Endodermal cell (in vitro differentiated cells): Measurements from ENCODE around the gene DAPK2. TPM values are rescaled to one million over a fixed set of nuclear protein-coding genes. Genes with fewer than 3 reads are reported as not detected.

Experiments used
- DNase-seq: peaks from one replicate; pipeline ENCODE4 v3.0.0-alpha.2; 2017
- H3K27ac ChIP-seq: 2 replicates; pipeline ENCODE4 v1.5.1; 2013; ENCODE audit warnings: mild to moderate bottlenecking, low read depth, low read length, moderate library complexity
- H3K27me3 ChIP-seq: 2 replicates; pipeline ENCODE4 v1.6.1; 2013; ENCODE audit warnings: mild to moderate bottlenecking, low read length, moderate library complexity; ENCODE audit not compliant: insufficient read depth, control insufficient read depth, poor library complexity, severe bottlenecking
- H3K36me3 ChIP-seq: 2 replicates; pipeline ENCODE4 v1.7.0; 2013; ENCODE audit warnings: mild to moderate bottlenecking, low read length, moderate library complexity; ENCODE audit not compliant: control insufficient read depth, insufficient read depth
- H3K4me1 ChIP-seq: one replicate; pipeline ENCODE4 v1.7.0; 2013; ENCODE audit warnings: low read length; ENCODE audit not compliant: control insufficient read depth, insufficient read depth
- H3K4me3 ChIP-seq: 2 replicates; pipeline ENCODE4 v1.5.1; 2013; ENCODE audit warnings: mild to moderate bottlenecking, low read length, moderate library complexity
- H3K9ac ChIP-seq: 2 replicates; pipeline ENCODE4 v1.6.1; 2013; ENCODE audit warnings: mild to moderate bottlenecking, low read length, moderate library complexity; ENCODE audit not compliant: poor library complexity, severe bottlenecking; ENCODE audit errors: extremely low read depth
- H3K9me3 ChIP-seq: 2 replicates; pipeline ENCODE4 v1.6.1; 2013; ENCODE audit warnings: mild to moderate bottlenecking, low read length, moderate library complexity; ENCODE audit not compliant: control insufficient read depth
- H3K27ac Mint-ChIP-seq: 2 replicates; pipeline ENCODE4 v1.8.0; 2020; ENCODE audit warnings: mixed read lengths
- H3K27me3 Mint-ChIP-seq: 2 replicates; pipeline ENCODE4 v1.8.0; 2021; ENCODE audit warnings: mild to moderate bottlenecking, mixed read lengths; ENCODE audit not compliant: insufficient read depth
- H3K36me3 Mint-ChIP-seq: 2 replicates; pipeline ENCODE4 v1.8.0; 2020; ENCODE audit warnings: low read depth, mixed read lengths
- H3K4me1 Mint-ChIP-seq: 2 replicates; pipeline ENCODE4 v1.8.0; 2020; ENCODE audit warnings: mixed read lengths
- H3K4me3 Mint-ChIP-seq: 2 replicates; pipeline ENCODE4 v1.8.0; 2020; ENCODE audit warnings: mild to moderate bottlenecking, moderate library complexity, mixed read lengths
- H3K9me3 Mint-ChIP-seq: 2 replicates; pipeline ENCODE4 v1.8.0; 2020; ENCODE audit warnings: mild to moderate bottlenecking, mixed read lengths
- WGBS, 2 experiments: methylation state at CpG; one replicate each; pipeline versions ENCODE4 v1.1.5 to v1.1.7; 2013; ENCODE audit warnings: missing lambda C conversion rate in 2 of 2, mixed read lengths in 1 of 2; ENCODE audit not compliant: insufficient coverage in 1 of 2, insufficient read length in 1 of 2; 5-methylcytosine and 5-hydroxymethylcytosine counted together
- total RNA-seq, 2 donors: library from RNA; stranded (reverse); fragmentation: NEBNext Ultra II Directional in 1 of 2; extraction: Animal tissue kit (Norgen Biotek cat#: 25700) in 1 of 2; gene quantifications; 2 replicates in 1 of 2; 3 replicates in 1 of 2; pipeline ENCODE4 v1.2.1, GENCODE V29; 2021
- TF ChIP-seq, protein P1 (sequence below): fragments of 200-600 bp; sonication (generic); conservative IDR thresholded peaks from 2 replicates; pipeline ENCODE4 v1.5.0; 2021; ENCODE audit warnings: antibody characterized with exemption, mild to moderate bottlenecking

The DAPK2 gene
- total RNA-seq, 2 donors from 2014 or later = 2.4 to 2.6 TPM

- H3K9ac ChIP-seq = no peak overlapping the region
- H3K36me3 ChIP-seq = no peaks in the 10 kb centered on the region
- no peaks in the 10 kb centered on the region for H3K27me3 Mint-ChIP-seq
- H3K36me3 Mint-ChIP-seq = no peaks in the 10 kb centered on the region
- DNase-seq = peak; percentile 18
- H3K4me3 Mint-ChIP-seq = no peak overlapping the region
- TF ChIP-seq, protein P1, sequence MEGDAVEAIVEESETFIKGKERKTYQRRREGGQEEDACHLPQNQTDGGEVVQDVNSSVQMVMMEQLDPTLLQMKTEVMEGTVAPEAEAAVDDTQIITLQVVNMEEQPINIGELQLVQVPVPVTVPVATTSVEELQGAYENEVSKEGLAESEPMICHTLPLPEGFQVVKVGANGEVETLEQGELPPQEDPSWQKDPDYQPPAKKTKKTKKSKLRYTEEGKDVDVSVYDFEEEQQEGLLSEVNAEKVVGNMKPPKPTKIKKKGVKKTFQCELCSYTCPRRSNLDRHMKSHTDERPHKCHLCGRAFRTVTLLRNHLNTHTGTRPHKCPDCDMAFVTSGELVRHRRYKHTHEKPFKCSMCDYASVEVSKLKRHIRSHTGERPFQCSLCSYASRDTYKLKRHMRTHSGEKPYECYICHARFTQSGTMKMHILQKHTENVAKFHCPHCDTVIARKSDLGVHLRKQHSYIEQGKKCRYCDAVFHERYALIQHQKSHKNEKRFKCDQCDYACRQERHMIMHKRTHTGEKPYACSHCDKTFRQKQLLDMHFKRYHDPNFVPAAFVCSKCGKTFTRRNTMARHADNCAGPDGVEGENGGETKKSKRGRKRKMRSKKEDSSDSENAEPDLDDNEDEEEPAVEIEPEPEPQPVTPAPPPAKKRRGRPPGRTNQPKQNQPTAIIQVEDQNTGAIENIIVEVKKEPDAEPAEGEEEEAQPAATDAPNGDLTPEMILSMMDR = no peak
- no peak overlapping the region for H3K4me3 ChIP-seq
- no peaks in the 10 kb centered on the region for H3K9me3 ChIP-seq
- WGBS, 2 experiments = 96 to 100% methylated on average over 5 of the region's 5 CpGs
- no peak overlapping the region for H3K27ac ChIP-seq
- H3K4me1 ChIP-seq = no peaks in the 10 kb centered on the region
- H3K27me3 ChIP-seq = no peaks in the 10 kb centered on the region
- H3K4me1 Mint-ChIP-seq = peaks cover 2% of the 10 kb centered on the region
- H3K27ac Mint-ChIP-seq = no peak overlapping the region
- no peaks in the 10 kb centered on the region for H3K9me3 Mint-ChIP-seq
Observed at GRCh38 chr15:63948436-63948835, 97.8 kb downstream of the DAPK2 start.

GRCh38 chr15:63947228-63947627 is 99.1 kb downstream of the DAPK2 start:
- no peak overlapping the region for H3K4me3 ChIP-seq
- DNase-seq = peak; percentile 20
- H3K9me3 ChIP-seq = no peaks in the 10 kb centered on the region
- TF ChIP-seq, protein P1 = no peak
- H3K27me3 ChIP-seq = no peaks in the 10 kb centered on the region
- no peaks in the 10 kb centered on the region for H3K36me3 ChIP-seq
- no peaks in the 10 kb centered on the region for H3K27me3 Mint-ChIP-seq
- H3K4me1 ChIP-seq = no peaks in the 10 kb centered on the region
- WGBS, 2 experiments = 85 to 97% methylated on average over 2 to 4 of the region's 4 CpGs
- no peak overlapping the region for H3K4me3 Mint-ChIP-seq
- no peak overlapping the region for H3K9ac ChIP-seq
- no peaks in the 10 kb centered on the region for H3K9me3 Mint-ChIP-seq
- no peak overlapping the region for H3K27ac Mint-ChIP-seq
- no peak overlapping the region for H3K27ac ChIP-seq
- H3K4me1 Mint-ChIP-seq = peaks cover 6% of the 10 kb centered on the region
- no peaks in the 10 kb centered on the region for H3K36me3 Mint-ChIP-seq

GRCh38 chr15:63946524-63947065 is 99.7 kb downstream of the DAPK2 start:
- Histone ChIP-seq H3K4me1 (no peaks in the 10 kb centered on the region), H3K9me3 (no peaks in the 10 kb centered on the region)
- peak; percentile 47 for DNase-seq

More at GRCh38 chr15:63946524-63947065, 99.7 kb downstream of the DAPK2 start:
- TF ChIP-seq, protein P1 = no peak
- Histone ChIP-seq H3K36me3 (no peaks in the 10 kb centered on the region), H3K9ac (no peak overlapping the region), H3K27me3 (no peaks in the 10 kb centered on the region), H3K27ac (no peak overlapping the region), H3K4me3 (no peak overlapping the region)
- Mint-ChIP-seq H3K36me3 (no peaks in the 10 kb centered on the region), H3K27me3 (no peaks in the 10 kb centered on the region), H3K4me1 (peaks cover 6% of the 10 kb centered on the region), H3K27ac (no peak overlapping the region), H3K9me3 (no peaks in the 10 kb centered on the region), H3K4me3 (no peak overlapping the region)
- 92 to 100% methylated on average over 1 to 4 of the region's 4 CpGs for WGBS, 2 experiments
